Fibroblast of upper back skin (primary cell): ENCODE measurements around the gene MAST4.

Source experiments
- DNase-seq: peaks from one replicate; pipeline ENCODE4 v3.0.0-alpha.2; 2013

The MAST4 gene

GRCh38 chr5:67178085-67178484 is 581.9 kb downstream of the MAST4 start:
- no peak for DNase-seq

- DNase-seq, result no peak
Measured at GRCh38 chr5:67178966-67179365, 582.8 kb downstream of the MAST4 start.

DNA sequence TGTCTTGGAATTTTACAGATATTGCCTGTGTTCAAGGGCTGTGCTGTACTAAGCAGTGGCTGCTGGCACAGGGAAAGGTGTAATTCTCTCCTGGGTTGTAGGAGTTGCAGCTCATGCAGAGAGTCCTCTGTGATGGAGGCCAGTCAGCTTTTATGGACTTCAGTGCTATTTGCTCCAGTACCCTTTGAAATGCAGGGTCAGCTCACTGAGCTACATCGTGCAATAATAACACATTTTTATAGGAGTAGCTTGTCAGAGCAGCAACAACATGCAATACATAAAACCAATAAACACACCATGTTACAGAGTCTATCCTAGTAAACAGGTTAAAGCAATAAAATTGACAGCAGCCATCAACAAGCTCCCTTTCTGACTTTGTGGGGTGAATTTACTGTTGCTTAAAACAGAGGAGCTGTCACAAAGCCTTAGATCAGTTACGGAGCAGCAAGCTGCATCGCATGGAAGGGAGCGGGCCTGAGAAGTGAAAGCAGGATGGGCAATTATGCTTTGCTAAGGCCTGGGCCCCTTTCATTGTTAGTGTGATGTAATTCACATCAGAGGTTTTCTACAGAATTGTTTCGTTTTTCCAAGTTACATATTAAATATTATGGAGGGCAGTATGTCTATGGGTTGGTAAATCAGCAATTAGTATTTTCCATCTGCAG is 583.6 kb downstream of the MAST4 start:
- DNase-seq, result no peak

GRCh38 chr5:67181648-67182221 is 585.5 kb downstream of the MAST4 start:
- no peak for DNase-seq

GRCh38 chr5:67182301-67182790 is 586.2 kb downstream of the MAST4 start:
- DNase-seq, result peak; percentile 53

DNA sequence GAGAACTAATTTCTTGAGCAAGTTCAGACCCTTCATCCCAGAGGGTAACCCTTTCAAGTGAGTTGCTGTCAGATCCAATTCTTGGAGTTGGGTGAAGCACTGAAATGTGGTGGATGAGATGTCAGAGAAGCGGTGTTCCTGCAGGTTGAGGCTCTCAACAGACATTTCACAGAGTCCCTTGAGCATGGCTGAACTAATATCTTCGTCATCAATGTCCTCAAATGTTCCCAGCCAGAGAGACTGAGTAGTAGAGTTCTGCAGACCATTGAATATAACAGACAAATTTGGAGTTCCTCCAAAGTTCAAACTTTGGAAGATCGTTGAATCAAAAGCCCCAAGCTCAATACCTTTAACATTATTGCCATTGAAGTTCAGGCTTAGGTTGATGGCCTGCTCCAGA is 587.7 kb downstream of the MAST4 start:
- DNase-seq, result no peak

GRCh38 chr5:67187006-67187715 is 591.0 kb downstream of the MAST4 start:
- no peak for DNase-seq

- no peak for DNase-seq
Measured at GRCh38 chr5:67188274-67189078, 592.3 kb downstream of the MAST4 start.

DNA sequence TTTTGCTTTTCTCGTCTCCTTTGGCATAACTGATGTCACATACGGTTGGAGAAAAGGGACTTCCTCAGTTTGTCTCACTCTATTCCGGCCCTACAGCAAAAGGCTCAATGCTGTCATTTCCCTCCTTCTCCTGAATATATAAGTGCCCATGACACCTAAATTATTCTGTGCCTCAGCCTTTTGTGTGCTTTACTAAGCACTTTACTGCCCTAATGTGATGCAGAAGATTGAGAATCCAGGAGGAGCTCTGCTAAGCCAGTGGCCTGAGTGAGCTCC is 592.8 kb downstream of the MAST4 start:
- no peak for DNase-seq

GRCh38 chr5:67189931-67190330 is 593.7 kb downstream of the MAST4 start:
- DNase-seq, result no peak

DNA sequence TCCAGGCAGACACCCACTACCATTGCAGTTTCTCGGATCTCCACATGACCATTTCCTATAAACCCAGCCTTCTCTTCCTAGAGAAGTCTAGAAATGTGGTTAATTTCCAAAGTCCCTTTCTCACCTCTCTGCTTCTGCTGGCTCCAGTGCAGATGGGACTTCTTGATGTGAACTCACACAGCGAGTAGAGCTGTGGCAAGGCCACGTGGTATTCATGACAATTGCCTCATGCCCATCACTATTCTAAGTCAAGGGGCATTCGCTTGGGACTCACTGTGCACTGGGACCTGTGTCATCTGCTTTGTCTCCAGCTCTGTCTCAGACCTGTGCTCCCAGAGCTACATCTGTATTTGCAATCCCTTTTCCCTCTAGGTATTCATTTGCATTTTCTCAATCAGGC is 594.2 kb downstream of the MAST4 start:
- no peak for DNase-seq

- no peak for DNase-seq
Measured at GRCh38 chr5:67190861-67191260, 594.7 kb downstream of the MAST4 start.

DNA sequence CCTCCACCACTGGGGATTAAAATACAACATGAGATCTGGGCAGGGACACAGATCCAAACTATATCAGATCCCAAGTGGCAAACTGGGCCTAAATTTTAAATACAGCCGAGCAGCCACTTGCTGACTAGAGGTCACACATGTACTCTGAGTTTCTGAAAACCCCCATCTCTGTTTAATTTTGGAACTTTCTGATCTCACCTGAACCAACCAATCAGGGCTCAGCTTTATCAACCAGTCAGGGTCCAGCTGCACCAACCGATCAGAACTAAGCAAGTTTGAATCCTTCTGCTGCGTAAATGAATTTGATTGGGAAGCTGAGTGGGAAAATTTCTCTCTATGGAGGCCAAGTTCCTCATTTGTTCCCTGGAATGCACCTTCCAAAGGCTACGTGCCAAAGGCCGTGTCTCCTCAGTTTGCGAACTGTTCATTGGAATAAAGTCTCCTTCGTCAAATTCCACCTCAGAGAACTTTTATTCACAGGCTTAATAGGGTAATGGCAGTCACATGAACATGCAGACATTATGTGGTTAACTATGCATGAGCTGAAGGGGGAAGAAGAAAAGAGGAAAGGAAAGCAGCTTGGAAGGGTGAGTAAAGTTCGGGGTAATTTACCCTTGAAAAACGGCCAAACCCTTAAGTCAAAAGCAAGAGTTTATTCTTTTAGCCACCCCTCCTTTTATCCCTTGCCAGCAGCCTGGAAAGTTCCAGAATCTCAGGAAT is 596.7 kb downstream of the MAST4 start:
- DNase-seq, result no peak

- no peak for DNase-seq
Measured at GRCh38 chr5:67193439-67193807, 597.2 kb downstream of the MAST4 start.

DNA sequence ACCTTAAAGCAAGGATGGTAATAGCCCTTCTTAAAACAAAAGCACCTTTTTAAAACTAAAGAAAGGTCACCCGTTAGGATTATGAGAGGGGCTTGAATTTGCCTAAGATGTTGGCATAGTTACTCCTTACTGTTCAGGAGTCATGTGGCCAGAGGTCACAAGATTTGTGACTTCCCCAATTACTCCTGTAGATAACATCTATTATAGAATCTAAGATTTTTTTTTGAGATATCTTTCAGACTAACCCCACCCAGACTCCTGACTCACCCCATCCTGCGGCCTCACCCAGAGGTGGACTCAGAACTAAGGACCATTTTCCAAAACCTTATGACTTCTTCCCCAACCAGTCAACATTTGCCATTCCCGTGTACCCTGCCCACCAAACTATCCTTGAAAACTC is 598.0 kb downstream of the MAST4 start:
- no peak for DNase-seq

- no peak for DNase-seq
Measured at GRCh38 chr5:67195406-67196275, 599.4 kb downstream of the MAST4 start.

GRCh38 chr5:67196537-67197059 is 600.4 kb downstream of the MAST4 start, which contains the start of gene CD180:
TSS of gene CD180 (minus strand) at chr5:67196799. CDS start at chr5:67196641, 158 bp downstream.
- DNase-seq, result no peak

GRCh38 chr5:67197536-67197935 is 601.3 kb downstream of the MAST4 start:
- no peak for DNase-seq

- no peak for DNase-seq
Measured at GRCh38 chr5:67198917-67199316, 602.7 kb downstream of the MAST4 start.

- no peak for DNase-seq
Measured at GRCh38 chr5:67199859-67200258, 603.7 kb downstream of the MAST4 start.

DNA sequence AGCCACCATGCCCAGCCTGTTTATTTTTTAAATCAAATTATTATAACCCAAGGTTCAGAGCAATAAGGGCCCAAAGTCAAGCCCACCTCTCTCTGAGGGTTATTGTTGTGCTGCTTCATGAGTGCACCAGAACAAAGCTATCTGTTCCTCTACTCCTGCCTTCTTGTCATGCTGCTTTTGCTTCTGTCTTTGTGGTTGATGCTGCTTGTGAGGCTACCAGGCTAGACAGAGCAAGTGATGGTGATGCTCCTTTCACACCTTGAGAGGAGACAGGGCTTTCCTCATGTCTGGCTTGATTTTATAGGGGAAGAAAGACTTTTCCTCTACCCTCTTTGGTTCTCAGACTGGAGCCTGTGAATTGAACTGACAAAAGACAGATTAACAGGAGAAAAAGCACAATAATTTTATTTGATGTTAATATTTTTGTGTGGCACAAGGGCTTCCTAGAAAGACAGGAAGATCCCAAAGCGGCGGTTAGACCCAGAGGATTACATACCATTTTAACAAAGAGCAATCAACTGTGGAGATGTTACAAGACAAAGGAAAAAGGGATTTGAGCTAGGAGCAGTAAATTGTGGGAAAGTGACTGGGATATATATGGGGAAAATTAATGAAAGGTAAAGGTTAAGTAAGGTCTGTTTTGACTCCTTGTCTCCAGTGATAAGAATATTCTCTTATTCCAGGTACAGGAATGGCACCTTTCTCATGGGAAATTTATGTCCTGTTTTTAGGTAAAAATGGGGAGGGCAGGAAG is 604.8 kb downstream of the MAST4 start:
- no peak for DNase-seq
